Ovary (tissue), 9 donors: ENCODE data around the gene TPRKB. TPM values are rescaled to one million over a fixed set of nuclear protein-coding genes. Genes with fewer than 3 reads are reported as not detected.
A peak's percentile ranks its signal among the peaks of the same experiment; 100 is the strongest.
"Not testable (repeated sequence)": the region's sequence is repeated elsewhere in the genome, so short reads cannot be mapped to it uniquely, and the experiment has no call there.

Experiments used
- DNase-seq, 5 donors: peaks; one replicate each; pipeline ENCODE4 v3.0.0-alpha.2; 2019 to 2020
- H3K27ac ChIP-seq, 2 donors: fragments of 200-600 bp; one replicate each; pipeline versions ENCODE4 v1.5.1 to v1.8.0; 2019 to 2022
- H3K27me3 ChIP-seq: fragments of 200-600 bp; one replicate; pipeline ENCODE4 v1.8.0; 2022
- H3K36me3 ChIP-seq: fragments of 200-600 bp; sonication (generic); one replicate; pipeline ENCODE4 v1.5.1; 2019
- H3K4me1 ChIP-seq: one replicate; pipeline ENCODE4 v1.8.1; 2013; ENCODE audit warnings: mild to moderate bottlenecking, moderate library complexity; ENCODE audit not compliant: insufficient read depth
- H3K4me3 ChIP-seq: fragments of 200-600 bp; sonication (generic); one replicate; pipeline ENCODE4 v1.5.1; 2017
- H3K9me3 ChIP-seq, 2 donors: fragments of 200-600 bp in 1 of 2; sonication (generic) in 1 of 2; one replicate each; pipeline versions ENCODE4 v1.5.1 to v1.8.1; 2013 to 2019; ENCODE audit warnings: mild to moderate bottlenecking in 1 of 2, moderate library complexity in 1 of 2
- EP300 ChIP-seq: sonication (generic); formaldehyde crosslinking; IDR thresholded peaks from one replicate; pipeline ENCODE4 v1.6.1; 2017; ENCODE audit warnings: antibody characterized with exemption
- POLR2A ChIP-seq: fragments of 450-650 bp; IDR thresholded peaks from one replicate; pipeline ENCODE4 v1.6.1; 2017; ENCODE audit warnings: antibody characterized with exemption, mild to moderate bottlenecking, moderate library complexity
- WGBS, 3 donors: extraction: QIAGEN DNeasy Blood & Tissue Kit in 1 of 3; methylation state at CpG; one replicate each; pipeline versions ENCODE4 v1.1.5 to v1.1.7; 2013 to 2017; 5-methylcytosine and 5-hydroxymethylcytosine counted together
- intact Hi-C, 4 donors: fragments of 100-400 bp; cut with DNase I; formaldehyde crosslinking; loops; one replicate each; pipeline versions ENCODE4 v1.11.0 to v1.15.1; 2022 to 2023
- polyA plus RNA-seq, 2 donors: library from polyadenylated mRNA; stranded (reverse); fragments of 200-250 nt in 1 of 2; fragments of 350-450 nt in 1 of 2; fragmentation: Illumina TruSeq in 1 of 2; extraction: RNeasy Lipid Tissue Mini Kit (QIAGEN cat#74804) in 1 of 2; gene quantifications; one replicate each; pipeline ENCODE4 v1.2.3, GENCODE V29; 2013 to 2014
- total RNA-seq, 7 donors: library from RNA; depleted of rRNA in 2 of 7; stranded (reverse); fragments of >200 nt in 2 of 7; fragmentation: NEBNext Ultra II Directional in 3 of 7; extraction: Animal tissue kit (Norgen Biotek cat#: 25700) in 3 of 7; gene quantifications; one replicate each; pipeline versions ENCODE4 v1.1.0 to v1.2.4, GENCODE V29; 2016 to 2023
- TF ChIP-seq, protein P1 (sequence below), 3 donors: fragments of 450-650 bp in 2 of 3; fragments of 200-600 bp in 1 of 3; IDR thresholded peaks; one replicate each; pipeline versions ENCODE4 v1.5.1 to v1.8.0; 2016 to 2022; ENCODE audit warnings: antibody characterized with exemption in 3 of 3, mild to moderate bottlenecking in 1 of 3
- donor health status: DM: no; HTN: no; CAD: no; lungs with moderate emphysema.
- donor health status: DM: no; HTN: no; CAD: no.
- donor health status: Bipolar disorder and iron deficiency.
- donor health status: DM: yes; HTN: yes; CAD: no.
- donor health status: DM: no; HTN: no; CAD: no.
- donor health status: DM: yes; HTN: yes; CAD: no.

The TPRKB gene
- total and polyA plus RNA-seq, 9 donors, result 27.4 to 58.6 (median 40.5) TPM

- 63 to 71% (median 66%) methylated on average over 5 of the region's 5 CpGs for WGBS, 3 donors
- H3K27me3 ChIP-seq, result no peaks in the 10 kb centered on the region
- intact Hi-C loops, result no loop called here
- no peak overlapping the region for H3K4me3 ChIP-seq
- peaks cover 33% of the 10 kb centered on the region for H3K4me1 ChIP-seq
- no peak for TF ChIP-seq POLR2A
- no peaks in the 10 kb centered on the region for H3K36me3 ChIP-seq
- H3K9me3 ChIP-seq, result no peaks in the 10 kb centered on the region
- DNase-seq, result no peak
- no peak overlapping the region for H3K27ac ChIP-seq
These were observed 33.5 kb downstream of the TPRKB start for GRCh38 chr2:73703675-73704074.

DNA sequence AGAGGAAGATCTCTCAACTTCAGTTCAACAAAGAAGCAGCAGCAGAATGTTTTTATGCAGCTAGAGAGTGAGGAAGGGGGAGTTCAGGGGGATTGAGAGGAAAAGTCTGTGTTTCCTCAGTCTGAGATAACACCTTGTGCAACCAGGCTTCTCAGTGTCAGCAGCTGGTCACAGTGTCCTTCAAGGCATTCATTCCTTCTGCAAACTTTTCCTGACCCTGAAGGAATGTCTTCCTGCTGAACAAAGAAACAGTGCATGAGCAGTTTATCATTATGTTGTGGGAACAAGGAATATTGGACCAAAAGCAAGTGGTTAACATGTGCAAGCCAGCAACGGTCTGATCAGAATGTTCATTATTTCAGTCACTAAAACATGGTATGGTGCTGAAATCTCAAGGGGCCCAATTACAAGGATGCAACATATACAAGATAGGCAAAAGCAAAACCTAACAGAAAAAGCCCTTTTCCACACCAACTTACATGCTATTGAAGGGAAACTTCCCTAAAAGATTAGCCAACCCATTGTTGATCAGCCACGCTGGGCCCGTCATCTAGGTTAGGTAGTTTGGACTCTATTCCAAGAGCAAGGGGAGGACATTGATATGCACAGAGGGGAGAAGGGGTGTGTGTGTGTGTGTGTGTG lies 34.2 kb downstream of the TPRKB start:
- peak in 1 of 5 donors; percentile 34 for DNase-seq
- intact Hi-C loops, H3K9me3 ChIP-seq, H3K4me3 ChIP-seq, H3K27me3 ChIP-seq, H3K36me3 ChIP-seq: not testable (repeated sequence)
- Histone ChIP-seq H3K4me1 (peaks cover 33% of the 10 kb centered on the region), H3K27ac (peak overlapping the region in 1 of 2 donors; percentile 66)
- 5 to 16% (median 11%) methylated on average over 3 of the region's 3 CpGs for WGBS, 3 donors

GRCh38 chr2:73701968-73702665 lies 35.0 kb downstream of the TPRKB start:
- no peak overlapping the region for H3K4me3 ChIP-seq
- H3K27ac ChIP-seq, result peak overlapping the region in 1 of 2 donors; percentile 66
- no peaks in the 10 kb centered on the region for H3K36me3 ChIP-seq
- 20 to 37% (median 34%) methylated on average over 8 of the region's 8 CpGs for WGBS, 3 donors
- H3K9me3 ChIP-seq, result no peaks in the 10 kb centered on the region
- TF ChIP-seq, protein P1, sequence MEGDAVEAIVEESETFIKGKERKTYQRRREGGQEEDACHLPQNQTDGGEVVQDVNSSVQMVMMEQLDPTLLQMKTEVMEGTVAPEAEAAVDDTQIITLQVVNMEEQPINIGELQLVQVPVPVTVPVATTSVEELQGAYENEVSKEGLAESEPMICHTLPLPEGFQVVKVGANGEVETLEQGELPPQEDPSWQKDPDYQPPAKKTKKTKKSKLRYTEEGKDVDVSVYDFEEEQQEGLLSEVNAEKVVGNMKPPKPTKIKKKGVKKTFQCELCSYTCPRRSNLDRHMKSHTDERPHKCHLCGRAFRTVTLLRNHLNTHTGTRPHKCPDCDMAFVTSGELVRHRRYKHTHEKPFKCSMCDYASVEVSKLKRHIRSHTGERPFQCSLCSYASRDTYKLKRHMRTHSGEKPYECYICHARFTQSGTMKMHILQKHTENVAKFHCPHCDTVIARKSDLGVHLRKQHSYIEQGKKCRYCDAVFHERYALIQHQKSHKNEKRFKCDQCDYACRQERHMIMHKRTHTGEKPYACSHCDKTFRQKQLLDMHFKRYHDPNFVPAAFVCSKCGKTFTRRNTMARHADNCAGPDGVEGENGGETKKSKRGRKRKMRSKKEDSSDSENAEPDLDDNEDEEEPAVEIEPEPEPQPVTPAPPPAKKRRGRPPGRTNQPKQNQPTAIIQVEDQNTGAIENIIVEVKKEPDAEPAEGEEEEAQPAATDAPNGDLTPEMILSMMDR (IDR thresholded peaks at IDR 0.05), result no peak
- TF ChIP-seq POLR2A (no peak), EP300 (no peak)
- intact Hi-C loops, result no loop called here
- peak in 3 of 5 donors; percentile 42 to 60 (median 47) for DNase-seq
- peaks cover 33% of the 10 kb centered on the region for H3K4me1 ChIP-seq
- H3K27me3 ChIP-seq, result no peaks in the 10 kb centered on the region

DNA sequence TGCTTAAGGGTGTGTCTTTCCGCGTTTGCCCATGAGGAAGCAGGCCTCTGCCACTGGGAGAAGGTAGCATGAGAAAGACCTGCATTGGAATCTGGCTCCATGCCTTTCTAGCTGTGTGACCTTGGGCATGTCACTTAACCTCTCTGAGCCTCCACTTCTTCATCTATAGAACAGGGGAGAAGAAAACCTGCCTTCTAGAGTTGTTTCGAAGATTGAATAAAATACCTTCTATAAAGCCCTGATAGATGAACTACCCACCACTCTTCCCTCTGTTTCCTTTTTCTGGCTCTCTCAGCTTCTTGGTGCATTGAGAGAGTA lies 35.7 kb downstream of the TPRKB start:
- H3K9me3 ChIP-seq, DNase-seq, intact Hi-C loops, H3K36me3 ChIP-seq, H3K4me3 ChIP-seq, H3K27me3 ChIP-seq, H3K27ac ChIP-seq: not testable (repeated sequence)
- peaks cover 33% of the 10 kb centered on the region for H3K4me1 ChIP-seq
- WGBS, 3 donors, result 66 to 81% (median 69%) methylated on average over 3 of the region's 3 CpGs

- no peak for DNase-seq
These were observed 36.3 kb downstream of the TPRKB start for GRCh38 chr2:73700661-73701447.

More at GRCh38 chr2:73700661-73701447, 36.3 kb downstream of the TPRKB start:
- Histone ChIP-seq H3K27me3 (no peaks in the 10 kb centered on the region), H3K4me3 (no peak overlapping the region), H3K4me1 (peaks cover 33% of the 10 kb centered on the region), H3K36me3 (no peaks in the 10 kb centered on the region), H3K27ac (no peak overlapping the region), H3K9me3 (no peaks in the 10 kb centered on the region)
- intact Hi-C loops, result no loop called here
- 70 to 87% (median 76%) methylated on average over 23 of the region's 23 CpGs for WGBS, 3 donors
- no peak for TF ChIP-seq POLR2A
- TF ChIP-seq EP300, result no peak
- TF ChIP-seq, protein P1 (IDR thresholded peaks at IDR 0.05), result no peak
